GM12878 (cell line): ENCODE results near the gene OR6C76. TPM values are rescaled to one million over a fixed set of nuclear protein-coding genes. Genes with fewer than 3 reads are reported as not detected.
"Not testable (repeated sequence)": the region's sequence is repeated elsewhere in the genome, so short reads cannot be mapped to it uniquely, and the experiment has no call there.

ENCODE experiments used
- ATAC-seq: fragments of 200-7000 bp; cut with Tn5 transposase; 3 replicates; pipeline ENCODE4 v1.9.1; 2020; ENCODE audit warnings: mild to moderate bottlenecking, moderate library complexity
- BruUV-seq: library from RNA; stranded (reverse); fragments of 400-500 nt; replicated peaks from 2 replicates; lab custom pipeline; 2021; lab: Mats Ljungman, UMichigan
- CTCF ChIA-PET: fragments of 300-600 bp; sonication (Branson Sonifier 250); formaldehyde crosslinking; extraction: SDS; loops from one replicate; lab custom pipeline; 2021; ENCODE audit warnings: inconsistent platforms; lab: Yijun Ruan, JAX
- POLR2A ChIA-PET: fragments of 350-600 bp; formaldehyde crosslinking; extraction: SDS; loops from one replicate; lab custom pipeline; 2021; ENCODE audit warnings: inconsistent platforms; lab: Charles Lee
- RAD21 ChIA-PET: fragments of 300-600 bp; sonication (Branson Sonifier 250); formaldehyde crosslinking; loops from one replicate; lab custom pipeline; 2023; ENCODE audit warnings: antibody characterized with exemption; ENCODE audit not compliant: unreplicated experiment; lab: Charles Lee
- SMC1A ChIA-PET: fragments of 300-600 bp; sonication (Branson Sonifier 250); formaldehyde crosslinking; loops from one replicate; lab custom pipeline; 2023; ENCODE audit not compliant: unreplicated experiment, uncharacterized antibody; lab: Charles Lee
- DNase-seq: peaks from one replicate; pipeline ENCODE4 v3.0.0-alpha.2; 2011; ENCODE audit warnings: low read depth, low spot score
- FAIRE-seq: peaks from 3 replicates; lab custom pipeline; 2011; peaks lifted over from hg19 to GRCh38; lab: Jason Lieb, UNC
- H2AFZ ChIP-seq: 2 replicates; pipeline ENCODE4 v1.6.0; 2011; ENCODE audit warnings: low read depth, low read length, control low read depth; ENCODE audit not compliant: control insufficient read depth
- H3K27ac ChIP-seq: 2 replicates; pipeline ENCODE4 v1.5.1; 2011; ENCODE audit warnings: control low read depth; ENCODE audit not compliant: control insufficient read depth, insufficient read depth
- H3K27me3 ChIP-seq, 2 experiments: replicated peaks in 1 of 2; 2 replicates each; pipeline versions ENCODE4 v1.6.0 to v1.6.1; 2011; ENCODE audit warnings: low read length in 1 of 2; ENCODE audit not compliant: control insufficient read depth in 2 of 2, insufficient read depth in 2 of 2
- H3K36me3 ChIP-seq, 2 experiments: 2 replicates each; pipeline ENCODE4 v1.5.1; 2011; ENCODE audit warnings: low read length in 1 of 2; ENCODE audit not compliant: control insufficient read depth in 2 of 2, insufficient read depth in 2 of 2
- H3K4me1 ChIP-seq: 2 replicates; pipeline ENCODE4 v1.6.1; 2011; ENCODE audit warnings: mild to moderate bottlenecking, low read length, moderate library complexity, mixed read lengths; ENCODE audit not compliant: control insufficient read depth, insufficient read depth
- H3K4me2 ChIP-seq: 2 replicates; pipeline ENCODE4 v1.6.0; 2011; ENCODE audit warnings: control low read depth; ENCODE audit not compliant: control insufficient read depth, insufficient read depth
- H3K4me3 ChIP-seq: fragments of 200-600 bp; sonication (generic); 2 replicates; pipeline ENCODE4 v1.5.1; 2016
- H3K79me2 ChIP-seq: 2 replicates; pipeline ENCODE4 v1.6.0; 2011; ENCODE audit warnings: low read length; ENCODE audit not compliant: control insufficient read depth, insufficient read depth
- H3K9ac ChIP-seq: 2 replicates; pipeline ENCODE4 v1.8.0; 2011; ENCODE audit warnings: low read length, control low read depth, mixed read lengths; ENCODE audit not compliant: control insufficient read depth, insufficient read depth
- H3K9me3 ChIP-seq: replicated peaks from 3 replicates; pipeline ENCODE4 v1.5.1; 2011; ENCODE audit warnings: mild to moderate bottlenecking, low read length; ENCODE audit not compliant: control insufficient read depth, insufficient read depth
- H4K20me1 ChIP-seq: 2 replicates; pipeline ENCODE4 v1.6.0; 2011; ENCODE audit not compliant: control insufficient read depth, insufficient read depth
- WGBS: methylation state at CpG from one replicate; pipeline ENCODE4 v1.1.6; 2016; ENCODE audit warnings: low lambda C conversion rate; ENCODE audit not compliant: insufficient replicate concordance, insufficient coverage; ENCODE audit errors: missing lambda C conversion rate; 5-methylcytosine and 5-hydroxymethylcytosine counted together
- in situ Hi-C: fragments of 300-500 bp; cut with MboI; formaldehyde crosslinking; loops from 9 replicates; pipeline ENCODE4 v1.14.3; 2018; ENCODE audit warnings: mixed read lengths
- intact Hi-C: fragments of 100-400 bp; cut with micrococcal nuclease; formaldehyde crosslinking; loops from one replicate; pipeline ENCODE4 v1.14.2; 2022; ENCODE audit not compliant: unreplicated experiment
- polyA plus RNA-seq, 11 experiments: library from polyadenylated mRNA; depleted of rRNA in 4 of 11; unstranded in 6 of 11; stranded (reverse) in 5 of 11; fragments of >200 nt; fragmentation: Nextera tagmentation in 4 of 11; fragmentation: Illumina TruSeq in 1 of 11; extraction: Ambion mirVana in 4 of 11; extraction: Trizol in 1 of 11; gene quantifications; 1 replicate in 1 of 11; 2 replicates in 10 of 11; pipeline versions ENCODE4 v1.2.1 to v1.2.3, GENCODE V29; 2011 to 2016; ENCODE audit warnings: inconsistent platforms in 2 of 11, missing spikeins in 2 of 11, low read depth in 1 of 11
- total RNA-seq, 4 experiments: library from RNA; depleted of rRNA in 3 of 4; stranded (reverse); fragments of >200 nt in 3 of 4; fragmentation: Illumina TruSeq in 1 of 4; extraction: Trizol in 1 of 4; gene quantifications; 2 replicates each; pipeline versions ENCODE4 v1.2.1 to v1.2.3, GENCODE V29; 2013 to 2021

Gene OR6C76
- total and polyA plus RNA-seq, 10 of the 15 experiments (the other 5 are each of a cell fraction or from before 2014, with no cell fraction given), result not detected

- H4K20me1 ChIP-seq, FAIRE-seq, intact Hi-C loops, BruUV-seq, H3K36me3 ChIP-seq, H3K9me3 ChIP-seq, ATAC-seq, H3K79me2 ChIP-seq, RAD21 ChIA-PET, SMC1A ChIA-PET, H3K27ac ChIP-seq, CTCF ChIA-PET, DNase-seq, H3K4me1 ChIP-seq, POLR2A ChIA-PET, H2AFZ ChIP-seq, H3K4me2 ChIP-seq, H3K9ac ChIP-seq, H3K27me3 ChIP-seq, H3K4me3 ChIP-seq, in situ Hi-C loops: not testable (repeated sequence)
- WGBS, result 59% methylated on average over 5 of the region's 6 CpGs
These were observed 12.3 kb upstream of the OR6C76 start for GRCh38 chr12:55413498-55414388.

- CTCF ChIA-PET, POLR2A ChIA-PET, ATAC-seq: not testable (repeated sequence)
These were observed 11.6 kb upstream of the OR6C76 start for GRCh38 chr12:55414396-55414823.

GRCh38 chr12:55414889-55415288 lies 11.2 kb upstream of the OR6C76 start:
- in situ Hi-C loops, DNase-seq, H3K4me1 ChIP-seq, H3K36me3 ChIP-seq, H3K27ac ChIP-seq, FAIRE-seq, CTCF ChIA-PET, H2AFZ ChIP-seq, H3K27me3 ChIP-seq, RAD21 ChIA-PET, POLR2A ChIA-PET, H3K4me3 ChIP-seq, H4K20me1 ChIP-seq, H3K9ac ChIP-seq, BruUV-seq, H3K4me2 ChIP-seq, H3K9me3 ChIP-seq, H3K79me2 ChIP-seq, intact Hi-C loops: not testable (repeated sequence)
- WGBS, result 0% methylated on average over 8 of the region's 34 CpGs
- ATAC-seq, result peak; percentile 67
- SMC1A ChIA-PET, result interaction anchor here (1.0 kb wide), 1 partner anchor 60 kb away, joined by 3 read pairs; no protein-coding TSS in a partner anchor

More at GRCh38 chr12:55414396-55414823, 11.6 kb upstream of the OR6C76 start:
- RAD21 ChIA-PET, H3K36me3 ChIP-seq, SMC1A ChIA-PET, DNase-seq, H2AFZ ChIP-seq, FAIRE-seq, H3K4me2 ChIP-seq, in situ Hi-C loops, H3K9ac ChIP-seq, H3K4me3 ChIP-seq, H3K79me2 ChIP-seq, H3K27me3 ChIP-seq, BruUV-seq, H4K20me1 ChIP-seq, intact Hi-C loops, H3K4me1 ChIP-seq, H3K27ac ChIP-seq, H3K9me3 ChIP-seq: not testable (repeated sequence)
- WGBS, result 38% methylated on average over 11 of the region's 11 CpGs
